HG03066 (cell line): ENCODE data around the gene RFX3.

ENCODE experiments used
- ATAC-seq: cut with Tn5 transposase; IDR thresholded peaks from one replicate; pipeline ENCODE4 v1.9.1; 2021; ENCODE audit warnings: low read depth; ENCODE audit not compliant: unreplicated experiment

RFX3 gene

GRCh38 chr9:3170819-3171218 is 355.0 kb downstream of the RFX3 start:
- no peak for ATAC-seq
